ENCODE measurements around the gene SARS1. TPM values are rescaled to one million over a fixed set of nuclear protein-coding genes. Genes with fewer than 3 reads are reported as not detected.

Gene SARS1
- total RNA-seq, 4 donors from 2014 or later = 85.8 to 150 (median 134) TPM

- peak overlapping the region; percentile 88 to 94 (median 92) for H3K27ac ChIP-seq
- peaks cover 28 to 95% (median 32%) of the 10 kb centered on the region in 3 donors for H3K4me1 ChIP-seq
- H3K4me3 ChIP-seq = peak overlapping the region; percentile 20 to 56 (median 42)
- H3K27me3 ChIP-seq = no peaks in the 10 kb centered on the region
- 28 to 46% methylated on average over 11 to 12 of the region's 15 CpGs for WGBS, 2 donors
- TF ChIP-seq, protein P1, sequence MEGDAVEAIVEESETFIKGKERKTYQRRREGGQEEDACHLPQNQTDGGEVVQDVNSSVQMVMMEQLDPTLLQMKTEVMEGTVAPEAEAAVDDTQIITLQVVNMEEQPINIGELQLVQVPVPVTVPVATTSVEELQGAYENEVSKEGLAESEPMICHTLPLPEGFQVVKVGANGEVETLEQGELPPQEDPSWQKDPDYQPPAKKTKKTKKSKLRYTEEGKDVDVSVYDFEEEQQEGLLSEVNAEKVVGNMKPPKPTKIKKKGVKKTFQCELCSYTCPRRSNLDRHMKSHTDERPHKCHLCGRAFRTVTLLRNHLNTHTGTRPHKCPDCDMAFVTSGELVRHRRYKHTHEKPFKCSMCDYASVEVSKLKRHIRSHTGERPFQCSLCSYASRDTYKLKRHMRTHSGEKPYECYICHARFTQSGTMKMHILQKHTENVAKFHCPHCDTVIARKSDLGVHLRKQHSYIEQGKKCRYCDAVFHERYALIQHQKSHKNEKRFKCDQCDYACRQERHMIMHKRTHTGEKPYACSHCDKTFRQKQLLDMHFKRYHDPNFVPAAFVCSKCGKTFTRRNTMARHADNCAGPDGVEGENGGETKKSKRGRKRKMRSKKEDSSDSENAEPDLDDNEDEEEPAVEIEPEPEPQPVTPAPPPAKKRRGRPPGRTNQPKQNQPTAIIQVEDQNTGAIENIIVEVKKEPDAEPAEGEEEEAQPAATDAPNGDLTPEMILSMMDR (IDR thresholded peaks at IDR 0.05) = peak in 1 of 6 experiments; percentile 6
- TF ChIP-seq POLR2A (IDR thresholded peaks at IDR 0.05) = no peak
- H3K9me3 ChIP-seq = no peaks in the 10 kb centered on the region
- intact Hi-C loops (cut with DNase I) = loop anchor here (10.0 kb wide), 1 partner anchor 50 kb away; no protein-coding TSS in a partner anchor
- no peak for DNase-seq
- peaks cover 0 to 39% (median 0%) of the 10 kb centered on the region in 3 donors for H3K36me3 ChIP-seq
These were observed 41.5 kb downstream of the SARS1 start for GRCh38 chr1:109255097-109255651.

DNA sequence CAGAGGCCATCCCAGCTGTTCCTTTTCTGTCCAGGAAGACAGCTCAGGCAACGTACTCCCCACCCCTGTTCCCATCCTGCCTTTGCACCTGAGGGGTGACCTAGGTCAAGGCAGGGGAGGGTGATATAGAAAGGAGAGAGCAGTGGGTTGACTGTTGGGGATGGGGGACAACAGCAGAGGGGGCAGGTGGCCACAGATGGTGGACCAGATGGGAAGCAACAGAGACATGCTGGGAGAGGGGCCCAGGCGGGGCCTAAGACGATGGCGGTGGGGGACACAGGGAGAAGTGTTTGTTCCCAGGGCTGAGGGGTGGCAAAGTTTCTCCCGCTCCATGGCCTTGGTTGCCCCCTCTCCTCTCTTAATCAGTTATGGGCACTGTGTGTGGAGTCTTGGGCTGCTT is 42.0 kb downstream of the SARS1 start:
- intact Hi-C loops (cut with DNase I) = loop anchor here (10.0 kb wide), 1 partner anchor 51 kb away; no protein-coding TSS in a partner anchor
- H3K4me3 ChIP-seq = peak overlapping the region in 3 of 4 donors; percentile 40 to 56 (median 44)
- peak overlapping the region; percentile 88 to 94 (median 92) for H3K27ac ChIP-seq
- H3K4me1 ChIP-seq = peaks cover 24 to 90% (median 28%) of the 10 kb centered on the region in 3 donors
- no peaks in the 10 kb centered on the region for H3K27me3 ChIP-seq
- WGBS, 2 donors = 81 to 96% methylated on average over 4 to 5 of the region's 5 CpGs
- H3K9me3 ChIP-seq = no peaks in the 10 kb centered on the region
- no peak for DNase-seq
- peaks cover 0 to 44% (median 0%) of the 10 kb centered on the region in 3 donors for H3K36me3 ChIP-seq
- TF ChIP-seq, protein P1 (IDR thresholded peaks at IDR 0.05) = no peak
- no peak for TF ChIP-seq POLR2A (IDR thresholded peaks at IDR 0.05)

- H3K9me3 ChIP-seq = no peaks in the 10 kb centered on the region
- peaks cover 24 to 86% (median 28%) of the 10 kb centered on the region in 3 donors for H3K4me1 ChIP-seq
- intact Hi-C loops (cut with DNase I) = loop anchor here (10.0 kb wide), 1 partner anchor 51 kb away; no protein-coding TSS in a partner anchor
- no peaks in the 10 kb centered on the region for H3K27me3 ChIP-seq
- peaks cover 0 to 46% (median 0%) of the 10 kb centered on the region in 3 donors for H3K36me3 ChIP-seq
- TF ChIP-seq, protein P1 (IDR thresholded peaks at IDR 0.05) = no peak
- TF ChIP-seq POLR2A (IDR thresholded peaks at IDR 0.05) = no peak
- WGBS, 2 donors = 57 to 75% methylated on average over 7 of the region's 7 CpGs
- H3K27ac ChIP-seq = peak overlapping the region; percentile 88 to 94 (median 92)
- DNase-seq = no peak
- H3K4me3 ChIP-seq = no peak overlapping the region
These were observed 42.4 kb downstream of the SARS1 start for GRCh38 chr1:109256085-109256484.

DNA sequence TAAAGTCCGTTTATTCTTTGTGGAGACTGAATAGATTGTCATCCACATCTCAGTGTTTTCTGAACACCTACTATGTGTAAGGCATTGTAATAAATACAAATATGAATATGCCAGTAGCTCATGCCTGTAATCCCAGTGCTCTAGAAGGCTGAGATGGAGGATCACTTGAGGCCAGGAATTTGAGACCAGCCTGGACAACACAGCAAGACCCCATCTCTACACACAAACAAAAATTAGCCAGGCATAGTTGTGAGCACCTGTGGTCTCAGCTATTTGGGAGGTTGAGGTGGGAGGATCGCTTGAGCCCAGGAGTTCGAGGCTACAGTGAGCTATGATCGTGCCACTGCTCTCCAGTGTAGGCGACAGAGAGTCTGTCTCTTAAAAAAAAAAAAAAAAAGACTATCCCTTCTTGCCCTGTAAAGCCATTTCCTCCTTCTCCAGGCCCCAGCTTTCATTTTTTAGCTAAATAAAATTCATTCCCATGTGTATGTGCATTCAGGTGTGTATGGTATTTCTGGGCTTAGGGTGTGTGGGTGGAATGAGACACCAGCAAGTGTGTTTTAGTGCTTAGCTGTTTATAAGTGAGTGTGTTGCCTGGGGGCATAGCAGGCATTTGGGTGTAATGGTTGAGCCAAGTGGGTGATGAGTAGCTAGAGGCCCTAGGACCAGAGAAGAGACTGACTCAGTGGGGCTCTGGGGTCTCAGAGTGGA is 43.4 kb downstream of the SARS1 start:
- intact Hi-C loops (cut with DNase I) = loop anchor here (10.0 kb wide), 1 partner anchor 52 kb away; no protein-coding TSS in a partner anchor
- no peak for DNase-seq
- Histone ChIP-seq H3K36me3 (peaks cover 0 to 46% (median 0%) of the 10 kb centered on the region in 3 donors), H3K27me3 (no peaks in the 10 kb centered on the region), H3K4me3 (no peak overlapping the region), H3K4me1 (peaks cover 24 to 82% (median 28%) of the 10 kb centered on the region in 3 donors), H3K9me3 (no peaks in the 10 kb centered on the region), H3K27ac (peak overlapping the region in 3 of 4 donors; percentile 13 to 94 (median 48))
- TF ChIP-seq POLR2A (IDR thresholded peaks at IDR 0.05) = no peak
- TF ChIP-seq, protein P1 (IDR thresholded peaks at IDR 0.05) = no peak
- 37 to 56% methylated on average over 5 of the region's 5 CpGs for WGBS, 2 donors

All from esophagus squamous epithelium (tissue), 5 donors.